ENCODE results near the gene ADAMTS15.

- TF ChIP-seq POLR2AphosphoS5 (IDR thresholded peaks at IDR 0.05) (no peak), CTCF (IDR thresholded peaks at IDR 0.05) (no peak), POLR2A (IDR thresholded peaks at IDR 0.05; ENCODE audit: low read depth) (no peak)
These were observed 27.3 kb upstream of the ADAMTS15 start for GRCh38 chr11:130421199-130421585.
